Pancreas (tissue), 10 donors: ENCODE results near the gene TBX5. TPM values are rescaled to one million over a fixed set of nuclear protein-coding genes. Genes with fewer than 3 reads are reported as not detected.

Experiments
- ATAC-seq, 4 donors: fragments of 200-7000 bp; cut with Tn5 transposase; one replicate each; pipeline versions ENCODE4 v1.8.0 to v1.9.1; 2020; ENCODE audit warnings: mild to moderate bottlenecking in 4 of 4, moderate library complexity in 4 of 4
- DNase-seq, 6 donors: peaks; one replicate each; pipeline ENCODE4 v3.0.0-alpha.2; 2020
- FAIRE-seq: peaks from 2 replicates; lab custom pipeline; 2012; peaks lifted over from hg19 to GRCh38; lab: Jason Lieb, UNC
- H3K27ac ChIP-seq, 4 donors: fragments of 200-600 bp; sonication (generic); 1 replicate in 3 of 4; 2 replicates in 1 of 4; pipeline versions ENCODE4 v1.5.0 to v1.8.0; 2020
- H3K27me3 ChIP-seq, 4 donors: fragments of 200-600 bp; one replicate each; pipeline ENCODE4 v1.8.0; 2021
- H3K36me3 ChIP-seq, 3 donors: fragments of 200-600 bp; sonication (generic) in 1 of 3; one replicate each; pipeline versions ENCODE4 v1.5.0 to v1.8.0; 2020 to 2021
- H3K4me1 ChIP-seq, 3 donors: fragments of 200-600 bp; one replicate each; pipeline ENCODE4 v1.8.0; 2021
- H3K4me3 ChIP-seq, 4 donors: fragments of 200-600 bp; sonication (generic) in 2 of 4; one replicate each; pipeline versions ENCODE4 v1.5.0 to v1.8.0; 2020 to 2021
- H3K9me3 ChIP-seq, 4 donors: fragments of 200-600 bp; one replicate each; pipeline ENCODE4 v1.8.0; 2021
- CTCF ChIP-seq, 4 donors: fragments of 200-600 bp; sonication (generic) in 3 of 4; IDR thresholded peaks; one replicate each; pipeline versions ENCODE4 v1.5.0 to v1.8.0; 2021; ENCODE audit warnings: antibody characterized with exemption in 4 of 4
- WGBS, 2 donors: extraction: QIAGEN DNeasy Blood & Tissue Kit; methylation state at CpG; one replicate each; pipeline ENCODE4 v1.1.7; 2013; 5-methylcytosine and 5-hydroxymethylcytosine counted together
- intact Hi-C, 3 donors: fragments of 100-400 bp; cut with DNase I; formaldehyde crosslinking; loops; one replicate each; pipeline versions ENCODE4 v1.11.1 to v1.14.2; 2022
- polyA plus RNA-seq, 2 donors: library from polyadenylated mRNA; stranded (reverse); fragments of 200-250 nt; gene quantifications; one replicate each; pipeline ENCODE4 v1.2.3, GENCODE V29; 2013
- total RNA-seq, 6 donors: library from RNA; stranded (reverse); fragmentation: NEBNext Ultra II Directional in 4 of 6; extraction: Animal tissue kit (Norgen Biotek cat#: 25700) in 4 of 6; gene quantifications; one replicate each; pipeline versions ENCODE4 v1.2.1 to v1.2.4, GENCODE V29; 2021 to 2023
- donor health status: healthy with polysubstance abuse.
- donor health status: DM: no; HTN: no; CAD: no; lungs with moderate emphysema.
- donor health status: DM: no; HTN: no; CAD: no.
- donor health status: control.
- donor health status: control.
- donor health status: Bipolar disorder and iron deficiency.
- donor health status: DM: yes; HTN: yes; CAD: no.
- donor health status: DM: no; HTN: no; CAD: no.
- donor health status: DM: no; HTN: no; CAD: no.
- donor health status: DM: yes; HTN: yes; CAD: no.

Gene TBX5
- total and polyA plus RNA-seq, 8 donors: 0.02 TPM; not detected in 7

- no peaks in the 10 kb centered on the region for H3K4me1 ChIP-seq
- DNase-seq (no peak), FAIRE-seq (no peak), ATAC-seq (no peak)
- H3K4me3 ChIP-seq: no peak overlapping the region
- no peak overlapping the region for H3K27ac ChIP-seq
- intact Hi-C loops: no loop called here
- H3K9me3 ChIP-seq: no peaks in the 10 kb centered on the region
- no peaks in the 10 kb centered on the region for H3K36me3 ChIP-seq
- H3K27me3 ChIP-seq: peaks cover 0 to 26% (median 5%) of the 10 kb centered on the region in 4 donors
- 2 to 3% methylated on average over 35 to 48 of the region's 48 CpGs for WGBS, 2 donors
- no peak for TF ChIP-seq CTCF (IDR thresholded peaks at IDR 0.05)
Observed at GRCh38 chr12:114414031-114414865, 8.3 kb upstream of the TBX5 start.

GRCh38 chr12:114412825-114413749 is 7.1 kb upstream of the TBX5 start:
- intact Hi-C loops: no loop called here

GRCh38 chr12:114412307-114412706 is 6.4 kb upstream of the TBX5 start:
- TF ChIP-seq CTCF (IDR thresholded peaks at IDR 0.05): no peak
- H3K4me1 ChIP-seq: no peaks in the 10 kb centered on the region
- H3K36me3 ChIP-seq: no peaks in the 10 kb centered on the region
- no peak overlapping the region for H3K27ac ChIP-seq
- intact Hi-C loops: no loop called here
- no peak for DNase-seq
- ATAC-seq: no peak
- no peaks in the 10 kb centered on the region for H3K9me3 ChIP-seq
- no peak for FAIRE-seq
- WGBS, 2 donors: 21% methylated on average over 7 of the region's 7 CpGs
- peaks cover 0 to 41% (median 13%) of the 10 kb centered on the region in 4 donors for H3K27me3 ChIP-seq
- H3K4me3 ChIP-seq: no peak overlapping the region

More at GRCh38 chr12:114412825-114413749, 7.1 kb upstream of the TBX5 start:
- ATAC-seq (no peak), FAIRE-seq (no peak), DNase-seq (no peak)
- TF ChIP-seq CTCF (IDR thresholded peaks at IDR 0.05): no peak
- Histone ChIP-seq H3K36me3 (no peaks in the 10 kb centered on the region), H3K27me3 (peaks cover 0 to 37% (median 11%) of the 10 kb centered on the region in 4 donors), H3K4me3 (no peak overlapping the region), H3K27ac (no peak overlapping the region), H3K9me3 (no peaks in the 10 kb centered on the region), H3K4me1 (no peaks in the 10 kb centered on the region)
- 6 to 9% methylated on average over 20 of the region's 20 CpGs for WGBS, 2 donors

GRCh38 chr12:114411071-114411837 is 5.3 kb upstream of the TBX5 start:
- Histone ChIP-seq H3K9me3 (no peaks in the 10 kb centered on the region), H3K4me1 (no peaks in the 10 kb centered on the region), H3K36me3 (no peaks in the 10 kb centered on the region), H3K27ac (no peak overlapping the region), H3K4me3 (no peak overlapping the region), H3K27me3 (peaks cover 0 to 50% (median 13%) of the 10 kb centered on the region in 4 donors)
- WGBS, 2 donors: 51 to 54% methylated on average over 14 of the region's 14 CpGs
- TF ChIP-seq CTCF (IDR thresholded peaks at IDR 0.05): no peak
- intact Hi-C loops: no loop called here
- FAIRE-seq (no peak), DNase-seq (no peak), ATAC-seq (no peak)
